Neuron (in vitro differentiated cells): ENCODE data around the gene ABCA8.

Experiments used
- H2AFZ ChIP-seq: one replicate; pipeline ENCODE4 v1.6.1; 2013; ENCODE audit warnings: low read depth, mild to moderate bottlenecking, inconsistent platforms, low read length, moderate library complexity
- H3K27me3 ChIP-seq: one replicate; pipeline ENCODE4 v1.6.1; 2013; ENCODE audit warnings: low read length; ENCODE audit not compliant: insufficient read depth
- H3K36me3 ChIP-seq: one replicate; pipeline ENCODE4 v1.6.1; 2013; ENCODE audit warnings: low read length; ENCODE audit not compliant: insufficient read depth
- H3K4me1 ChIP-seq: one replicate; pipeline ENCODE4 v1.6.1; 2013; ENCODE audit warnings: low read length; ENCODE audit not compliant: insufficient read depth
- H3K4me3 ChIP-seq: 2 replicates; pipeline ENCODE4 v1.5.1; 2013; ENCODE audit warnings: mild to moderate bottlenecking, low read length, moderate library complexity
- H3K9me3 ChIP-seq: one replicate; pipeline ENCODE4 v1.6.1; 2013; ENCODE audit warnings: low read length

ABCA8 gene

DNA sequence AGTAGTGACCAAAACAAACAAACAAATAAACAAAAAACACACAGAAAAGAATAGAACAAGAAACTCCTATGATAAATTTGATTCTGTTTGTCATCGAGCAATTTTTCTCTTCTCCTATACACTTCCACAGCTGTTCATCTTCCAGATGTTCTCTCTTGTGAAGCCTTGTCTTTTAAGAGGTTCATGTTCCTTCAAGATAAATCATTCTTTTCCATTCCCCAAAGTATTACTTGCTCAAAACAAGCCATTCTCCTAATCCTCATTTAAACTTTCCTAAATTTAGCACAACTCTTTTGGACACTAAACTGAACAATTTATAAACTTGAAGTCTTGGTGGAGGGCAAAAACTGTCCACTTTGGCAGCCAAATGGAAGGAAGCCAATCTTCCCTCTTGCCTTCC, 103.3 kb downstream of the ABCA8 start:
- Histone ChIP-seq H3K4me3 (no peak overlapping the region), H3K9me3 (no peaks in the 10 kb centered on the region)

DNA sequence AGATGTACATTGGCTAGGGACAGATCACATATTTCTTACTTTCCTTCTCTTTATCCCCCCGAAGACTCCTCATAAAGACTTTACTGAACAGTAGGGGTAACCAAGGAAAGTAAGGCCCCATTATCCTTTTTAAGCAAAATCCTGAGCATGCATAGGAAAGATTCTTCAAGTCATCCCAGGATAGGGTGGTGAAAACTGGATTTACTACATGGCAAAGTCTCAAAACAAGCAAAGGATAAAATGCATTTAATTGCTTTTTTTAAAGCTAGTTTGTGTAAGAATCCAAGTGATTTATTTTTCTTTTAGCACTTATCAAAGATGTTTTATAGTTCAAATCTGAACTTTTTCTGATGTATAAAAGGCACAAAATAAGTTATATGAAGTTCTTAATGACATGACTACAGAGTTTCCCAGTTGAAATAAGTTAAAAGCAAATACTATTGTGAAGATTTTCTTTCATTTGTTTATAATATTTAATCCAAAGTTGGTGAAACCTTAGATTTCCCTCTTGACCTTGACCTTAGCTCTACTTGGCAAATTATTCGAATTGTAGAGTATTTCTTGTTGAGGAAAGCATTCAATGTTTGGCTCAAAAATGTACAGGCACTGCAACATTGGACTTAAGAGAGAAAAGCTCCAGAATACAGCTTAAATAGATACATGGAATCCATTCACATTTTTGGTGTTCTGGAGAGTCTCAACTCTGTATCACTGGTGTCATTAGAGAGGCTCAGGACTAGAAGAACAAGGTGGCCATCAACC, 104.3 kb downstream of the ABCA8 start:
- no peaks in the 10 kb centered on the region for H3K36me3 ChIP-seq
- no peaks in the 10 kb centered on the region for H3K27me3 ChIP-seq
- no peaks in the 10 kb centered on the region for H3K9me3 ChIP-seq
- H3K4me3 ChIP-seq = no peak overlapping the region
- H3K4me1 ChIP-seq = no peaks in the 10 kb centered on the region
- no peak overlapping the region for H2AFZ ChIP-seq

More for the DNA sequence above, 103.3 kb downstream of the ABCA8 start:
- no peaks in the 10 kb centered on the region for H3K27me3 ChIP-seq
- no peak overlapping the region for H2AFZ ChIP-seq
- no peaks in the 10 kb centered on the region for H3K36me3 ChIP-seq
- H3K4me1 ChIP-seq = no peaks in the 10 kb centered on the region

DNA sequence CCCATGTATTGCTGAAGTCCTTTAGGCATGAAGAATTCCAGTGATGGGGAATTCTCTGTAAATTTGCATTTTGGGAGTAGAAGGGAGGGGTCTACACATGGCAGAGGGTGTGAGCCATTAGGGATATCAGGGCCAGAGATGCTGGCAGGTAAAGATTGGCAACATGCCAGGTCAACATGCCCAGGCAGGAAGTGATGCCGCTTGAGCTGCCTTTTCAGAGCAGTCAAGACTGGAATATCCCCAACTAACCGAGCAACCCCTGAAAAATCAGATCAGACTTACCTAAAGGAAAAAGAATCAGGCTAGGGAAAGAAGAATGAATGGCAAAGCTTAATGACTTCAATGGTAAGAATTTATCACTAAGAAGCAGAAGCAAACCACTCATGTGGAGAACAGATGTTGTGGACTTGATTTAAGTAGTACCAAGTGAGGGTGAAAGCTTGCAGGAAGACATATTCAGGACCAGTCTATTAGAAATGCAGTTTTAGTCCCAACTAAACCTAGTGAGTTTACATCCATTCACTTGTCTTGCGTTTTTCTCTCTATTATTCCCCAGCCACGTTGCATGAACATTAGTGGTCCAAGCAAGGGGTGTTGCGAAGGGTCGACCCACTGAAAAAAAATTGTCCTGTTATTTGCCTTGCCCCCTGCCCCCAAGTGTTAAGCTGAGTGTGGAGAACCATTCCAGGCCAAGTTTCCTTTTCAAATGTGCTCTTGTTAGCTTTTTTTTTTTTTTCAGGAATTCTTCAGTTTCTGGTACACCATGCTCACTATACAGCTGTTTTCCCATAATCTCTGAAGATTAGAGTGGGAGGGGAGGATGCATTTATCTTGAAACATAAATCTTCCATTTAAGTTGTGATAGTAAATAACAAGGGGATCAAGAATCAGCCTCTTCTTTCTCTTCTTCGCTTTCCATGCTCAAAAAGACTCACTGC, 105.2 kb downstream of the ABCA8 start:
- Histone ChIP-seq H3K4me3 (no peak overlapping the region), H3K27me3 (no peaks in the 10 kb centered on the region), H3K36me3 (no peaks in the 10 kb centered on the region), H2AFZ (no peak overlapping the region), H3K9me3 (no peaks in the 10 kb centered on the region), H3K4me1 (no peaks in the 10 kb centered on the region)

DNA sequence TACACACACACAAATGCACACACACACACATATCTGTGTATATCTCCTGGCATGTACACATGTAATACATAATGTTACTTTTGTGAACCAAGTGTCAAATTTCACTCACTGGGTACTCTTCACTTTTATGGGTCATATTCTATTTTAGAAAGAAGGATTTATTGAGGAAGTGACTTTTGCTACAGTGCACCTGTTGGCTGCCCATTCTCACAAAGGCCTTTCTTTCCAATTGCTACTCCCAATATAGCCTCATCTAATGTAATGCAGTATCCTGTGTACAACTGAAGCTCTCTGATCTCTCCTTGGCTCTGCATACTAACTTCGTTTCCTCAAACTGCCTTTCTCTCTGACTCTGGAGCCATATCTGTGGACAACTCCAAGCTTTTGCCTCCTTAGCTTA, 107.5 kb downstream of the ABCA8 start:
- Histone ChIP-seq H3K4me3 (no peak overlapping the region), H2AFZ (no peak overlapping the region), H3K27me3 (no peaks in the 10 kb centered on the region), H3K9me3 (no peaks in the 10 kb centered on the region), H3K4me1 (no peaks in the 10 kb centered on the region), H3K36me3 (no peaks in the 10 kb centered on the region)

DNA sequence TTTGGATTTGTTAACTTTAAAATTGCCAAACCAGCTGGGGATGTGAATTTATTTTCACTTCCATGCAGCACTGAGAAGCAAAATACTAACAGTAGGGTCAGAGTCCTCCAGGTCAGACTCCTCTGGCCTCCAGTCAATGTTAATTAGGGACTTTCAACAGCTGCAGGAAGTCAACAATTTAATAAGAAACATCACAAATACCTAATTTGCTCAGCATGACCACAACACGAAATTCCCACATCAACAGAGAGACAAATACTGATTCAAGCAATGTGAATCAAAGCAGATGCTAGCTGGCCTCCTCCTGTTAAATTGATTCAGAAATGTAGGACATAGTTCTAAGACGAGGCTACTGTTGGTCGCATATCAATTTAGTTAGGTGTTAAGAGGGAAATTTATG, 111.7 kb downstream of the ABCA8 start:
- Histone ChIP-seq H3K4me3 (no peak overlapping the region), H2AFZ (no peak overlapping the region), H3K9me3 (no peaks in the 10 kb centered on the region), H3K27me3 (no peaks in the 10 kb centered on the region), H3K4me1 (no peaks in the 10 kb centered on the region), H3K36me3 (no peaks in the 10 kb centered on the region)

DNA sequence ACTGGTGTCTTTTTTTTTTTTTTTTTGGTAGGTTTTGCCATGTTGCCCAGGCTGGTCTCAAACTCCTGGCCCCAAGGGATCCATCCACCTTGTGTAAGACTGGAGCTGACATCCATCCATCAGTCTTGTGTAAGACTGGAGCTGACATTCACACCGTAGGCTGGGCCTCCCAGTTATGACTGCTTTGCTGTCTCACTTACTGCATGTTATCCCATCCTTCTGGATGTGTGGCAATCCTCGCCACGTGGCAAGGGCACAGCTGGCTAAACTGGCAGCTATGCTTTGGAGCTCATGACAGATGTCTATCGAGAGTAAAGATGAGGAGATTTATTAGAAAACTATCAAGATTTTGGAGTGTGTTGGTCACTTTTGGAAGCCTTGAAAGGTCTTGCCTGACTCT, 115.1 kb downstream of the ABCA8 start:
- H3K27me3 ChIP-seq = no peaks in the 10 kb centered on the region
- H3K9me3 ChIP-seq = no peaks in the 10 kb centered on the region
- H3K4me1 ChIP-seq = no peaks in the 10 kb centered on the region
- no peak overlapping the region for H2AFZ ChIP-seq
- H3K36me3 ChIP-seq = no peaks in the 10 kb centered on the region
- no peak overlapping the region for H3K4me3 ChIP-seq

DNA sequence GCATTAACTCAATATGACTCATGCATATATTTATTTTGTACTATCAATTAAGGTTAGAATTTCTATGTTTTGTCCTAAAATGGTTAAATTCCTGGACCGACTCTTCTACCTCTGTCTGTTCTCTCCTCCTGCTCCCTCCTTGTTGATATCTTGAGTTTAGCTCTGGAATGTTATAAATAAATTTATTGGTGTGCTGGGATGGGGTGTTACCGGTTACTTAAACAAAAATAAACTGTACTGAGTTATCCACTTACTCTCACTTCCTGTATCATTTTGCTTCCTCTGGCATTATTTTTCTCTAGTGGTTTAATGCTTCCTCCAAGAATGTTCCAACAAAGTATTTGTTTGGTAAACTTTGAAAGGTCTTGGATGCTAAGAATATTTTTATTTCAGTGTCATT, 120.1 kb downstream of the ABCA8 start:
- Histone ChIP-seq H3K4me3 (no peak overlapping the region), H3K27me3 (no peaks in the 10 kb centered on the region), H3K36me3 (no peaks in the 10 kb centered on the region), H3K9me3 (no peaks in the 10 kb centered on the region), H2AFZ (no peak overlapping the region), H3K4me1 (no peaks in the 10 kb centered on the region)

DNA sequence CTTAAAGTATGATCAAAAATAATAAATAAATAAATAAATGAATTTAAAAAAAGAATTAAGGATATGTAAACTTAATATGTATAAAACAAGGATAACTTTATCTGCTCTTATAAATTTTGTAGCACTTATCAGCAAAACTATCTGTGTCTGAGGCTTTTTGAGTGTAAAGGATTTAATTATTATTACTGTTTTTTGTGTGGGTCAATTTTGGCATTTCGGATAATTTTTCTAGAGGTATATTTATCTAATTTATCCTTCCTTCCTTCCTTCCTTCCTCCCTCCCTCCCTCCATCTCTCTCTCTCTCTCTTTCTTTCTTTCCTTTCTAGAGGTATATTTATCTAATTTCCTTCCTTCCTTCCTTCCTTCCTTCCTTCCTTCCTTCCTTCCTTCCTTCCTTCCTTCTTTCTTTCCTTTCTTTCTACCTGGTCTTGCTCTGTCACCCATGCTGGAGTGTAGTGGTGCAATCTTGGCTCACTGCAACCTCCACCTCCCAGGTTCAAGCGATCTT, 120.8 kb downstream of the ABCA8 start:
- H3K36me3 ChIP-seq = no peaks in the 10 kb centered on the region
- H3K4me1 ChIP-seq = no peaks in the 10 kb centered on the region
- H3K27me3 ChIP-seq = no peaks in the 10 kb centered on the region
- no peak overlapping the region for H3K4me3 ChIP-seq
- no peaks in the 10 kb centered on the region for H3K9me3 ChIP-seq
- no peak overlapping the region for H2AFZ ChIP-seq

DNA sequence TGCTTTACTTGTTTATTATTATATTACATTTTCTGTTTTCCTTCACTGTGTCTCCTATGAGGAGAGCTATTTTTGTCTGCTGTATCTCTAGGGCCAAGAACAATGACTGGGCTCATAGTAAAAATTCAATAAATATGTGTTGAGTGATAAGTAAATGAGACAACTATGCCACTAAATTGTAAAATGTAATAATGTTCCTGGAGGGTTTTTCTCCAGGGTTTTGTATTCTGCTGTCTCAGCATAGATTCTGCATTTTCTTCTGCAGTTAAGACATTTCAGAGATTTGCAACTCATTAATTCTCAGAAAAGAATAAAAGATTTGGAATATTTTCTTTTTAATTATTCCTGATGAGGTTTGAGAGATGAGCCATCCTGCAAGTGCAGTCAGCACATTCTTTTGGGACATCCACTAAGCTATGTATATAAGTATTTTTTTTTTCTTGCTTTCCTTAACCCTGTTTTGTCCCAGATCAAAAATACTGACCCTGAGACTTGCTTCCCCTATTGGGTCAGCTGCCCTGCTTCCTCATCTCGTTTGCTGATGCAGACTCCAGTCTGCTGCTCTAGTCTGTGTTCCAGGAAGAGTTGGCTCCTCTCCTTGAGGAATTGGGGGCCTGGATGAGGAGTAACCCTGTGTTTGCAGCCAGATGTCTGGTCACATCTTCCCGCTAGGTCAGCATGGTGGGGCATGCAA, 122.9 kb downstream of the ABCA8 start:
- Histone ChIP-seq H3K4me3 (no peak overlapping the region), H2AFZ (no peak overlapping the region), H3K36me3 (no peaks in the 10 kb centered on the region), H3K4me1 (no peaks in the 10 kb centered on the region), H3K9me3 (no peaks in the 10 kb centered on the region), H3K27me3 (no peaks in the 10 kb centered on the region)

DNA sequence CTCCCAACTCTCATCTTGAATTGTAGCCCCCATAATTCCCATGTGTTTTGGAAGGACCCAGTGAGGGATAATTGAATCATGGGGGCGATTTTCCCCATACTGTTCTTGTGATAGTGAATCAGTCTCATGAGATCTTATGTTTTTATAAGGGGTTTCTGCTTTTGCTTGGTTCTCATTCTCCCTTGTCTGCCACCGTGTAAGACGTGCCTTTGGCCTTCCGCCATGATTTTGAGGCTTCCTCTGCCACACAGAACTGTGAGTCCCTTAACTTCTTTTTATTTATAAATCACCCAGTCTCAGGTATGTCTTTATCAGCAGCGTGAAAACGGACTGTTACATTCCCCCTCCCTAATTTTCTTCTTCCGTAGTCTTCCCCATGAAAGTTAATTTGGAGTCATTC, 124.0 kb downstream of the ABCA8 start:
- H3K4me1 ChIP-seq = no peaks in the 10 kb centered on the region
- H3K9me3 ChIP-seq = no peaks in the 10 kb centered on the region
- no peak overlapping the region for H3K4me3 ChIP-seq
- H3K36me3 ChIP-seq = no peaks in the 10 kb centered on the region
- H3K27me3 ChIP-seq = no peaks in the 10 kb centered on the region
- H2AFZ ChIP-seq = no peak overlapping the region

DNA sequence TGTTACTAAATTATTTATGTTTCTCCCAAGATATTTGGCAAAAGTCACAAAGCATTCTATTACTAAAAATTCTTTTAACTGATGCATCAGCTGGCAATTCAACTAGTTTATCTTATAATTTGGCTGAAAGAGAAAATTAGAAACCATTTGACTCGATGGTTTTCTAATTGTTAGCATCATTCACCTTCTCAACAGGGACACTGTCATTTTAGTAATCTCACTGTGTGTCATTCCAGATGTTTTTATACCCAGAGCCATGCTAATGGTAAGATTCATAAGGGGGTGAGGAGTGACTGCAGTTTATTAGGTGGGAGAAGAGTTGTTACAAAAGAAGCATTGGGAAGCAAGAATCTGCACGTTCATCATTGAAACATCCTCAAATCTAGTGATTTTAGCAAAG, 124.9 kb downstream of the ABCA8 start:
- H3K27me3 ChIP-seq = no peaks in the 10 kb centered on the region
- no peaks in the 10 kb centered on the region for H3K36me3 ChIP-seq
- no peak overlapping the region for H3K4me3 ChIP-seq
- H3K9me3 ChIP-seq = no peaks in the 10 kb centered on the region
- no peaks in the 10 kb centered on the region for H3K4me1 ChIP-seq
- no peak overlapping the region for H2AFZ ChIP-seq

DNA sequence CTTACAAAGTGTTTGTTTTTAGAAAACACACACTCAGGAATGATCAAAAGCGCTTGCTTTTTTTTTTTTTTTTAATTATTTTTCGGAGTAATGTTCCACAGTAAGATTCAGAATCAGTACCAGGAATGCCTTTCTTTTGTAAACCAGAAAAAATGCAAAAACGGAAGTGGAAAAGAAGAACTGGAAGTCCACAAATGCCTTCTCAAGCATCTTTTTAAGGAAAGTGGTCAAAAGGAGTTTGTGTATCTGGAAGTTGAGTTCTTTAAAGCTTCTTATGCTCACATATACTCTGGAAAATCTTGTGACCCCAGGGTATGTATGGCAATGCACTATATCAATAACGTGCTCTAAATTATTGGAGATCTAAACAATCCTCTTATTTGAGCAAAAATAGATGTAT, 126.0 kb downstream of the ABCA8 start:
- H3K27me3 ChIP-seq = no peaks in the 10 kb centered on the region
- H3K4me1 ChIP-seq = no peaks in the 10 kb centered on the region
- H3K4me3 ChIP-seq = no peak overlapping the region
- no peaks in the 10 kb centered on the region for H3K36me3 ChIP-seq
- H2AFZ ChIP-seq = no peak overlapping the region
- H3K9me3 ChIP-seq = no peaks in the 10 kb centered on the region

DNA sequence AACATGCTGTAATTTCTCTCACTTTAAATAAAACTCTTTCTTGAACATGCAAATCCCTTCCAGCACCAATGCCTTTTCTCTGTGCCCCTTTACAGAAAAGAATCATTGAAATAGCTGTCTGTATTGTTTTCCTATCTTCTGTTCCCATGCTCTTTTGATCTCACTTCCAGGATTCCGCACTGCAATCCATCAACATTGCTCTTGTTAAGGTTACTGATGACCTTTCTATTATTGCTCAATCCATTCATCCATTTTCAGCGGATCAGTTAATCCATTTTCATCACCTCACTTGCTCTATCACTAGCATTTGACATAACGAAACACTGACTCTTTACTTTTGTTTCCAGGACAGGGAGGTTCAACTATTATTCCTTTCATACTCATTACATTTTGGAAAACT, 130.5 kb downstream of the ABCA8 start:
- Histone ChIP-seq H3K27me3 (no peaks in the 10 kb centered on the region), H3K9me3 (no peaks in the 10 kb centered on the region), H2AFZ (no peak overlapping the region), H3K4me3 (no peak overlapping the region), H3K36me3 (no peaks in the 10 kb centered on the region), H3K4me1 (peaks cover 19% of the 10 kb centered on the region)
